Ectodermal cell (in vitro differentiated cells): ENCODE measurements around the gene WDR18.
A peak's percentile ranks its signal among the peaks of the same experiment; 100 is the strongest.

Experiments
- H3K27ac ChIP-seq: 2 replicates; pipeline ENCODE4 v1.7.0; 2013; ENCODE audit warnings: mild to moderate bottlenecking, low read depth, low read length; ENCODE audit not compliant: insufficient read depth, poor library complexity, severe bottlenecking
- H3K27me3 ChIP-seq: 2 replicates; pipeline ENCODE4 v1.7.0; 2013; ENCODE audit warnings: mild to moderate bottlenecking, low read length; ENCODE audit not compliant: insufficient read depth, control insufficient read depth, poor library complexity, severe bottlenecking
- H3K36me3 ChIP-seq: one replicate; pipeline ENCODE4 v1.7.0; 2013; ENCODE audit warnings: low read length; ENCODE audit not compliant: control insufficient read depth, insufficient read depth
- H3K4me1 ChIP-seq: one replicate; pipeline ENCODE4 v1.7.0; 2013; ENCODE audit warnings: low read length; ENCODE audit not compliant: control insufficient read depth, insufficient read depth
- H3K4me3 ChIP-seq: 2 replicates; pipeline ENCODE4 v1.7.0; 2013; ENCODE audit warnings: low read depth, low read length, control low read depth; ENCODE audit not compliant: insufficient read depth
- H3K9me3 ChIP-seq: 2 replicates; pipeline ENCODE4 v1.7.0; 2013; ENCODE audit warnings: mild to moderate bottlenecking, low read length, moderate library complexity; ENCODE audit not compliant: control insufficient read depth
- whole genome bisulfite sequencing, 2 experiments: methylation state at CpG; one replicate each; pipeline ENCODE4 v1.1.7; 2013; ENCODE audit warnings: missing lambda C conversion rate in 2 of 2; 5-methylcytosine and 5-hydroxymethylcytosine counted together

Gene WDR18

DNA sequence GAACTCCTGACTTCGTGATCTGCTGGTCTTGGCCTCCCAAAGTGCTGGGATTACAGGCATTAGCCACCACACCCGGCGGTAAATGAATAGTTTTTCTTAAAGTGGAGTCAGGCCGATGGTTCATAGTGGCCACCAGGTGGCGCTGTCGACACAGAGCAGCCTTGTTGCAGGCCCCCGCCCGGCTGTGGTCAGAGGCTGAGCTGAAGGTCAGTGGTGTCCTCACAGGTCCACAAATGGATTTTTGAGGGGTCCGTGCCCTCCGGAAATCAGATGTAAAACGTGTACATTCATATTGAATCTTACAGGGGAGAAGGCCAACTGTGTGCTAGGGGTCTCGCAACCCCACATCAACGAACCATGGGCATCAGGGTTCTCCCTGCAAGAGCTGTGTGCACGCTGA lies 13.4 kb upstream of the WDR18 start:
- H3K36me3 ChIP-seq, result peaks cover 58% of the 10 kb centered on the region
- WGBS, 2 experiments, result 94% methylated on average over 14 of the region's 14 CpGs

DNA sequence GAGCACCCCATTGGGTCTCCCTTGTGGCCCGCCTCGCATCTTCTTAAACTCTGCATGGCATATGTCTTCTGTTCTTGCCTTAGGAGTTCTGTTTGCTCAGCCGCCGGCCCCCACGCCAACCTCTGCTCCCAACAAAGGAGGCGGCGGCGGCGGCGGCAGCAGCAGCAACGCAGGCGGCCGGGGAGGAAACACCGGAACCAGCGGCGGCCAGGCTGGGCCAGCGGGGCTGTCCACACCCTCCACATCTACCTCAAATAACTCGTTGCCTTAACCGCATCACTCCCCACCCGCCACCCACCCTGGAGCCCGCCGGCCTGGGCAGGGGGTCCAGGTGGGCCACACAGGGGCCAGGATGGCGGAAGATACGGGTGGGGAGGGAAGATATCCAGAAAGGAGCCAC lies 12.3 kb upstream of the WDR18 start:
- Histone ChIP-seq H3K27me3 (no peaks in the 10 kb centered on the region), H3K9me3 (no peaks in the 10 kb centered on the region), H3K4me3 (no peak overlapping the region), H3K36me3 (peaks cover 49% of the 10 kb centered on the region), H3K4me1 (peaks cover 6% of the 10 kb centered on the region), H3K27ac (no peak overlapping the region)
- 92% methylated on average over 22 of the region's 24 CpGs for whole genome bisulfite sequencing, 2 experiments

More for the DNA sequence above, 13.4 kb upstream of the WDR18 start:
- Histone ChIP-seq H3K9me3 (no peaks in the 10 kb centered on the region), H3K27ac (no peak overlapping the region), H3K4me3 (no peak overlapping the region), H3K27me3 (no peaks in the 10 kb centered on the region), H3K4me1 (peaks cover 6% of the 10 kb centered on the region)

DNA sequence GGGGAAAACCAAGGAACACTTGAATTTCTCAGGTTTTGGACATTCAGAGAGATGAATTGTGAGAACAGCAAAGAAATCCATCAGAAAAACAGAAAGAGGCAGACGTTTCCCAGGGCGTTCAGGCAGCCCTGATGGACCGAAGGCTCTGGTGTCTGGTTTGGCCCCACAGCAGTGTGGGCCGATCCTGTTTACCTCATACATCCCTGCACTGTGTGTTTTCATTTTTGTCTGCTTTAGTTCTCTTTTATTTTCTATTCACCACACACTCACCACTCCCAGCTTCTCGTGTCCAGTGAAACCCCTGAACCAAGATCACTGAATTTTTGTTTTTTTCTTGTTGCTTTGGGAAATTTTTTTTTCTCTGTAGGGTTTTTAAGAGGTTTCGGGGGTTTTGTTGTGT lies 11.9 kb upstream of the WDR18 start:
- no peaks in the 10 kb centered on the region for H3K9me3 ChIP-seq
- WGBS, 2 experiments, result 92 to 97% methylated on average over 5 of the region's 6 CpGs
- H3K4me1 ChIP-seq, result peaks cover 6% of the 10 kb centered on the region
- no peak overlapping the region for H3K27ac ChIP-seq
- no peak overlapping the region for H3K4me3 ChIP-seq
- no peaks in the 10 kb centered on the region for H3K27me3 ChIP-seq
- H3K36me3 ChIP-seq, result peaks cover 44% of the 10 kb centered on the region

DNA sequence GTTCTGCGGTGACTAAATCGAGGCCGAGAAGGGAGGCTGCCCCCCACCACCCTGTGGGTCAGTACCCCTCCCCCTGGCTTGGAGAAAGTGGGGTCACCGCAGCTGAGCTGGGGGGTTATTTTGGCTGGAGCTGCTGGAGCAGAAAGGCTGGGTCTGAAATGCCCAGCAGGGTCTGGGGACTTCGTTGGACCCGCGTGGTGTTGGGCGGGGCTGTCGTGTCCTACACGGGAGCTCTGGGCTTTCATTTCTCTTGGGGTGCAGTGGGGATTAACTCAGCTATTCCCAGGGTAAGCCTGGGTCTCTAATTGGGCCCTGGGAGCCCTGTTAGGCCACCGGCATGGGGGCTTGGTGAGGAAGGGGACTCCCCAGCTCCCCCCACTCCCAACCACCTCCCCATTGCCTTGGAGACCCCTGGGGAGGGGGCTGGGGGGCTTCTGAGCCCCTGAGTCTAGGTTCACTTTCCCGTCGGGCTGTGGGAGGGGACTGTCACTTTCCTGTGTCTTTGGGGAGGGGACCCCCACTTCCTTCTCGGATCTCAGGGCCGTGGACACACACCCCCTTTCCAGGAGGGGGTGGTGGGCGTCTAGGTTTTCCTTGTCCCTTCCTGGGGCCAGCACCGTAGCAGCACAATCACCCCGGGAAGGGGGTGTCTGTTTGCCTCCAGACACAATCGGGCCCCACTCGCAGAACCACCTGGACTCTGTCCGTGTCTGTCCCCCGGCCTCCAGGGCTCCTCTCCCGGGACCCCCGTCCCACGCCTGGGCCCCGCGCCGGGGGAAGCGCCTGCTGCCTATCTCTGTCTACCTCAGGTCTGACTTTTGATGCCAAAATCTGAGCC lies 10.2 kb upstream of the WDR18 start:
- WGBS, 2 experiments, result 89 to 91% methylated on average over 29 of the region's 29 CpGs
- Histone ChIP-seq H3K27ac (no peak overlapping the region), H3K4me3 (no peak overlapping the region), H3K4me1 (peaks cover 6% of the 10 kb centered on the region), H3K27me3 (no peaks in the 10 kb centered on the region), H3K9me3 (no peaks in the 10 kb centered on the region), H3K36me3 (peaks cover 33% of the 10 kb centered on the region)

DNA sequence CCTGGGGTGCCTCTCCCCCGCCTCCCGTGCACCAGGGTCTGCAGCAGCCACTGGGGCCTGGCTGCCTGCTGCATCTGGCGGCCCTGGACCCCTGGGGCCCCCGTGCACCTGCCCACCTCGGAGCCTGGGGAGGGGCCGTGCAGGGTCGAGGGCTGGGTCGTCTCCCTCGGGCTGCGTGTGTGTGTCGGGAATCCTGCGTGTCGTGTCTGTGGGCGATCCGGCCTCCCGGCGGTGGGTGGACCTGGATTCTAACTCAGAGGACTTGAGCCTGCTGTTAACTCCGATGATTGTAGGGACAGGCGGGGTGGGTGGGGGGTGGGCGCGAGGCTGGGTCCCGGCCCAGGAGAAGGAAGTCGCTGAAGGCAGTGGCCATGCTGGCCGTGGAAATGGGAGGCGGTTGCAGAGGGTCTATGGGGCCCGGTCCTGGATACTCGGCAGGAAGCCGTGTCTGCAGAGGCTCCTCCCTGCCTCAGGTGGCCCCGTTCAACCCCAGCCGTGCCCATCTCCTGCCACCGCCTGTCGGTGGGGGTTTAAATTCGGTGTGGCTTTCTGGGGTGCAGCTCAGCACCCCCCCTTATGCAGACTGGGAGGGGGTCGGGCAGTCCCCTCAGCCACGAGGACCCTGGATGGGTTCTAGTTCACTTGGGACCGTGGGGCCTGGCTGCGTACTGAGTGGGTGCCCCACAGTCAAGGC lies 9.4 kb upstream of the WDR18 start:
- H3K27ac ChIP-seq, result no peak overlapping the region
- WGBS, 2 experiments, result 85% methylated on average over 37 of the region's 37 CpGs

DNA sequence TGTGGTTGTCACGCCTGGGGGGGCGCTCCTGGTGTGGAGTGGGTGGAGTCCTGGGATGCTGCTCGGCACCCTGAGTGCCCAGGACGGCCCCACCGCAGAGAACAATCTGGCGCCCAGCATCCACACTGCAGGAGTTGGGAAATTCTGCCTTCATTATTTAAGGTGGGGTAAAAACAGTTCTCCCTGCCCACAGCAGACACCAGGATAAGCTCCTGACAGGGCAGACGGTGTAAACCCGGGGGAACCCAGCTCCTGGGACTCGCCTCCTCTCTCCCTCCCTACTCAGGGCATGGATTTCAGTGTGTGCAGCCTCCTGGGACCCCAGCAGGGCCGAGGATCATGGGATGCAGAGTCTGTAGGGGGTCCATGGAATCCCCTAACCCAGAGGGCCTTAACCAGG lies 7.7 kb upstream of the WDR18 start:
- H3K27ac ChIP-seq, result no peak overlapping the region
- peaks cover 21% of the 10 kb centered on the region for H3K4me1 ChIP-seq
- no peaks in the 10 kb centered on the region for H3K27me3 ChIP-seq
- H3K36me3 ChIP-seq, result peaks cover 11% of the 10 kb centered on the region
- H3K9me3 ChIP-seq, result no peaks in the 10 kb centered on the region
- WGBS, 2 experiments, result 88 to 89% methylated on average over 10 of the region's 10 CpGs
- H3K4me3 ChIP-seq, result no peak overlapping the region

More for the DNA sequence above, 9.4 kb upstream of the WDR18 start:
- Histone ChIP-seq H3K9me3 (no peaks in the 10 kb centered on the region), H3K4me1 (peaks cover 12% of the 10 kb centered on the region), H3K36me3 (peaks cover 28% of the 10 kb centered on the region), H3K4me3 (no peak overlapping the region), H3K27me3 (no peaks in the 10 kb centered on the region)

DNA sequence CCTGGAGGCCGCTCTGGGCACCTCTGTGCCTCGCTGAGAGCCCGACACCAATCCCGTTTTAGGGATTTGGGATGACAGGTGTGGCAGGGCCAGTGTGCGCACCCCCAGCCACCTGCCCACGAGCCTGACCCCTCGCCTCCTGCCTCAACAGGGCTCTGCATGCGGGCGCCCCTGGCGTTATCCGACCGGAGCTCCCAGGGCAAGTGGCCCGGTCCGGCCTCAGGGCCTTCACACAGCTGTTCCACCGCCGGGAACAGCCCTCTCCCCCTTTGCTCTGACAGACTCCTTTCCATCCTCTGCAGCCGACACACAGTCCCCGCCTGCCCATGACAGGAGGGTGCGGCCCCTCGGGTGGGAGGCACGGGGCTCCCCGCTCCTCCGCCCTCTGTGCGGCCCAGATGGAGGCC lies 7.1 kb upstream of the WDR18 start:
- no peak overlapping the region for H3K4me3 ChIP-seq
- peaks cover 21% of the 10 kb centered on the region for H3K4me1 ChIP-seq
- 90 to 93% methylated on average over 24 of the region's 24 CpGs for WGBS, 2 experiments
- H3K27me3 ChIP-seq, result no peaks in the 10 kb centered on the region
- H3K36me3 ChIP-seq, result peaks cover 6% of the 10 kb centered on the region
- no peak overlapping the region for H3K27ac ChIP-seq
- H3K9me3 ChIP-seq, result no peaks in the 10 kb centered on the region

DNA sequence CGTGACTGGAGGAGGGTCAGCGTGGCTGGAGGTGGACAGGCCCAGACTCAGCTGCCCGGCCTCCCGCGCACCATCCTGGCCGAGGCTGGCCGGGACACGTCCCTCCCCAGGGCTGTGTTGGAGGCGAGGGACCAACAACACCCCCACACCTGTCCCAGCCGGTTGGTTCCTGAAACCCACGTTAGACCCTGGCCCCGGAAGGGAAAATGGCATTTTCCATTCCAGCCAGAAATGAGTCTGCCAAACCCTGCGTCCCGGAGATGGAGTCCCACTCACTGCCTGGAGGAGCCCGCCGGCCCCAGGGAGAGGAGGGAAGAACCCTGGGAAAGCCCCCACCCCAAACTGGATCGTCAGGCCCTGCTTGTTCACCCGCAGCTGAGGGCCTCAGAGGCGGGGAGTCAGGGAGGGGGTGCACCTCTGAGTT lies 4.8 kb upstream of the WDR18 start:
- H3K4me1 ChIP-seq, result peaks cover 14% of the 10 kb centered on the region
- no peak overlapping the region for H3K27ac ChIP-seq
- WGBS, 2 experiments, result 81 to 84% methylated on average over 19 of the region's 19 CpGs
- no peaks in the 10 kb centered on the region for H3K27me3 ChIP-seq
- H3K4me3 ChIP-seq, result no peak overlapping the region
- no peaks in the 10 kb centered on the region for H3K9me3 ChIP-seq
- no peaks in the 10 kb centered on the region for H3K36me3 ChIP-seq

DNA sequence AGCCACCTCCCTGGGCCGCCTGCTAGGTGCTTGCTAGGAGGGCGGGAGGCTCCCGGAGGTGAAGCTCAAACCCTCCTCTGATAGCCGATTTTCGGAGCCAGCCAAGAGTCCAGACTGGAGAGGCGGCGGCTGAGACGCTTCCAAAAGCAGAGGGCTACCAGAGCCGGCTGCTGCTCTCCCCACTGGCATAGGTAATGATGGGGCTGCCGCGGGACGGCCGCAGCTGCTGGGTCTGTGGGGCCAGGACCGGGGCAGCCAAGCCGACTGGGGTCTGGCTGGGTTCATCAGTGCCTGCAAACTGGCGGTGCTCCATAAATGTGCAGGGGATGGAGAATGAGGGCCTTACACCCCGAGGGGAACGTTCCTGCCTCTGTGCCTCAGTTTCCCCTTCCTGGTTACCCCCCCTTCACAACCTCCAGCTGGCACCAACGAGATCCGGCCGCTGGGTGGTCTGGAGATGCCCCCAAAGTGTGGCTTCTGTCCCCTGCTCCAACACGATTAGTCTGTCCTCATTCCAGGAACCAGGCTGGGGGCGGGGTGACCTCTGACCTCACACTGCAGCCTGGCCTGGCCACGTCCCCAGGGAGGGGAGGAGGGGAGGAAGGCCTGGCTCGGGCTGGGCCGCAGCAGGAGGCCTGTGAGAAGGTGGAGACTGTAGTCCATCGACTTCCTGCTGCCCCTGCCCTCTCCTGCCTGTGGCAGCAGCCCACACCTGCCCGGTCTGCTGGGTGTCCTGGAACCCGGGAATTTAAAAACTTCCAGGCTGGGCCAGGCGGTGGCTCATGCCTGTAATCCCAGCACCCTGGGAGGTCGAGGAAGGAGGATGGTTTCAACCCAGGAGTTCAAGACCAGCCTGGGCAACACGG lies 3.8 kb upstream of the WDR18 start:
- 31 to 32% methylated on average over 32 of the region's 32 CpGs for WGBS, 2 experiments
- H3K36me3 ChIP-seq, result no peaks in the 10 kb centered on the region
- peaks cover 14% of the 10 kb centered on the region for H3K4me1 ChIP-seq
- H3K4me3 ChIP-seq, result peak overlapping the region; percentile 10
- H3K9me3 ChIP-seq, result no peaks in the 10 kb centered on the region
- peak overlapping the region; percentile 83 for H3K27ac ChIP-seq
- H3K27me3 ChIP-seq, result no peaks in the 10 kb centered on the region
